ENCODE data around the gene FOXI2.

Gene FOXI2

GRCh38 chr10:127736915-127737562, at the start of gene FOXI2:
FOXI2 (plus strand) TSS chr10:127737185; CDS start chr10:127737274, 89 bp downstream.
- no peak for DNase-seq
- in situ Hi-C loops (cut with MboI; ENCODE audit: low pct_unique_long_range_greater_than_20kb, low sequenced_read_pairs): no loop called here

DNA sequence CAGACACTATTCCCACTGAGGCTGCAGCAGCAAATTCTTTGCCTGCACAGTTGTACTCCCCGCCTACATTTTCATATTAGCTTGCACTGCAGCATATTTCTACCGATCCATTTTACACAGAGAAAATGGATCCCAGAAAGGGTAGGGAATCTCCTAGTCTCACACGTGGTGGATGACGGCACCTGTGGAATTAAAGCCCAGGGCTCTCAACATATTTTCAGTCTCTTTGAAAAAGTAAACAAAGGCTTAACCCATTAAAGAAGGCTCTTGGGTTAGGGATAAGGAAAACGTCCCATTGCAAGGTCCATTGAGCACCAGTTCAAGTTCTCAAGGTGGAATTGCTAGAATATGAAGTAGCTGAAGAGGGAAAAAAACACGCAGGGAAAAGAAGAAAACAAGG, 49.4 kb upstream of the FOXI2 start:
- no peak for DNase-seq
- in situ Hi-C loops (cut with MboI; ENCODE audit: low pct_unique_long_range_greater_than_20kb, low sequenced_read_pairs): no loop called here

- in situ Hi-C loops (cut with MboI; ENCODE audit: low pct_unique_long_range_greater_than_20kb, low sequenced_read_pairs): no loop called here
- DNase-seq: no peak
These were observed 46.7 kb upstream of the FOXI2 start for GRCh38 chr10:127690176-127690835.

DNA sequence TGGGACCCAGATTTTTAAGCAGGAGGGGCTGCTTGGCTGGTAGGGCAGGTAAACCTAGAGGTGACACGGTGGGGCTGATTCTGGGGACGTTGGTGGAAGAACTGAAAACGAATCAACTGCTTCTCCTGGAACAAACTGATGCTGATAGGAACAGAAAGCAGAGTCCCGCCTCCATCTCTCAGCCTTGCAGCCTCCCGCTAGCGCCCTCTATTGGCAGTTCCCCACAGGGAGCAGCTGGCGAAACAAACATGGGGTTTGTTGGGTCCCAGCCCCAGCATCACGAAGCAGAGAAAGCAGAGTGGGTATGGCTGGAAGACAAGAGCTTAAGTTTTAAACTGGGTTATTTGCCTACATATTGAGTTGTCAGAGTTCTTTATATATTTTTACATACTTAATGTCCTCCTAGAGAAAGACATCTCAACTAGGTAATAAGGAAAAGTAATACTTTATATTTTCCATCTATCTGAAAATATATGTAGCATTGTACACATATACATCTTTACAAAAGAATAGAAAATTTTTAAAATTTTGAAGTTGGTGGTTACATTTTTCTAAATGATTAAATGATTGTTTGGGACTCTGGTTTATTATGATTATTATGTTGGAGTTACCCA, 42.3 kb upstream of the FOXI2 start:
- in situ Hi-C loops (cut with MboI; ENCODE audit: low pct_unique_long_range_greater_than_20kb, low sequenced_read_pairs): no loop called here
- DNase-seq: peak; percentile 51

- no peak for DNase-seq
- in situ Hi-C loops (cut with MboI; ENCODE audit: low pct_unique_long_range_greater_than_20kb, low sequenced_read_pairs): no loop called here
These were observed 41.6 kb upstream of the FOXI2 start for GRCh38 chr10:127695431-127695830.

DNA sequence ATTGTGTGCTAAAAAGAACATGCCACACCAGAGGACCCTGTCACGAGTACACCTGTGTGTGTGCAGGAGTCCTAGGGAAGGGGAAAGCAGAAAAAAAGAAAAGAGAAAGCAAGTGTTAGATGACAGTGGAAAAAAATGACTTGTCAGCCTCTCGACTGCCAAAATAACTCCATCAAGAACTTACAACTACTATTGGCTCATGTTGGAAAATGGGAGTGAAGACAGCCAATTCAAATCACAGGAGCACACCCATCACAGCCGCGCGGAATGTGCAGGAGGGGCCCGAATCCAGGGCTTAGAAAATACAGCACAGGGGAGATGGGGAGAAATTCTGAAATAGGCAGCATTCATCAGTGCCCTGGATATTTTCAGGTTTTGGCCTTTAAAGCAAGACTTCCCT, 38.1 kb upstream of the FOXI2 start:
- in situ Hi-C loops (cut with MboI; ENCODE audit: low pct_unique_long_range_greater_than_20kb, low sequenced_read_pairs): no loop called here
- no peak for DNase-seq

DNA sequence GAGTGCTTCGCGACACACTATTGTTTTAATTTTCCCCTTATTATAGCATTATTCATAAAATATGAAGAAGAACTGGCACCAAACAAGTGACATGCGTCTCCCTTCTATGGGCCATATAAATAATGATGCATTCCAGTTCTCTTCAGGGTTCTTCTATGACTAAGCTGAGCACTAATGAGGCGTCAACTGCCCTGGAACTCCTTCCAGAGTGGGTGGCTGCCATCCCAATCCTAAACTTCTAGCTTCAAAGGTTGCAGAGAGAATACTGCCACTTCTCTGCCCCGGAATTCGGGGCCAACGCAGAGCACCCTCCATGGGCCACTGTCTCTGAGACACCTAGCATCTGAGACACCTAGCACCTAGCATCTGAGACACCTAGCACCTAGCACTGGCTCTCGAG, 37.7 kb upstream of the FOXI2 start:
- DNase-seq: no peak
- in situ Hi-C loops (cut with MboI; ENCODE audit: low pct_unique_long_range_greater_than_20kb, low sequenced_read_pairs): no loop called here

DNA sequence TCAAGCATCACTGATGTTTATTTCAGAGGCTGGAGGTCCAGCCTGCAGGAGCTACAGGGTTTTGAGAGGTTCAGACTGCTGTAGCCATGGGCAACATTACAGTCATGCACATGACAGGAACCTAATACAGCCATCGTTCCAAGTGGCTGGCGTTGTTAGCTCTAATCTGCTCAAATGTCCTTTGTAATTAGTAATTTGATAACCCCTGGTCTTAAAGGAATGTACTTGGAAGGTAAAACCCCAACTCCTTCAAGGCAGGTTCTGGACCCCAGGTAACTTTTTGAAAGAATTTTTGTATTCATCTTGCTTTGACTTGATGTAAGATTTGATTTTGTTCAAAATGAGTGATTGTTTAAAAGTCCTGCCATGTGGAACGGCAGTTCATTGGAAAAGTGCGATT, 34.7 kb upstream of the FOXI2 start:
- no peak for DNase-seq
- in situ Hi-C loops (cut with MboI; ENCODE audit: low pct_unique_long_range_greater_than_20kb, low sequenced_read_pairs): no loop called here

- in situ Hi-C loops (cut with MboI; ENCODE audit: low pct_unique_long_range_greater_than_20kb, low sequenced_read_pairs): no loop called here
- no peak for DNase-seq
These were observed 21.7 kb upstream of the FOXI2 start for GRCh38 chr10:127715249-127715648.

- in situ Hi-C loops (cut with MboI; ENCODE audit: low pct_unique_long_range_greater_than_20kb, low sequenced_read_pairs): no loop called here
- peak; percentile 31 for DNase-seq
These were observed 21.1 kb upstream of the FOXI2 start for GRCh38 chr10:127715782-127716378.

GRCh38 chr10:127720142-127720541, 16.8 kb upstream of the FOXI2 start:
- in situ Hi-C loops (cut with MboI; ENCODE audit: low pct_unique_long_range_greater_than_20kb, low sequenced_read_pairs): no loop called here
- DNase-seq: no peak

GRCh38 chr10:127720903-127721302, 16.1 kb upstream of the FOXI2 start:
- in situ Hi-C loops (cut with MboI; ENCODE audit: low pct_unique_long_range_greater_than_20kb, low sequenced_read_pairs): no loop called here
- DNase-seq: no peak

- in situ Hi-C loops (cut with MboI; ENCODE audit: low pct_unique_long_range_greater_than_20kb, low sequenced_read_pairs): no loop called here
- no peak for DNase-seq
These were observed 2.2 kb upstream of the FOXI2 start for GRCh38 chr10:127734753-127735152.

- no peak for DNase-seq
- in situ Hi-C loops (cut with MboI; ENCODE audit: low pct_unique_long_range_greater_than_20kb, low sequenced_read_pairs): no loop called here
These were observed 1.8 kb upstream of the FOXI2 start for GRCh38 chr10:127735156-127735555.

GRCh38 chr10:127735723-127736221, 1.2 kb upstream of the FOXI2 start:
- in situ Hi-C loops (cut with MboI; ENCODE audit: low pct_unique_long_range_greater_than_20kb, low sequenced_read_pairs): no loop called here
- DNase-seq: no peak

- no peak for DNase-seq
- in situ Hi-C loops (cut with MboI; ENCODE audit: low pct_unique_long_range_greater_than_20kb, low sequenced_read_pairs): no loop called here
These were observed 617 bp upstream of the FOXI2 start for GRCh38 chr10:127736222-127736914.

DNA sequence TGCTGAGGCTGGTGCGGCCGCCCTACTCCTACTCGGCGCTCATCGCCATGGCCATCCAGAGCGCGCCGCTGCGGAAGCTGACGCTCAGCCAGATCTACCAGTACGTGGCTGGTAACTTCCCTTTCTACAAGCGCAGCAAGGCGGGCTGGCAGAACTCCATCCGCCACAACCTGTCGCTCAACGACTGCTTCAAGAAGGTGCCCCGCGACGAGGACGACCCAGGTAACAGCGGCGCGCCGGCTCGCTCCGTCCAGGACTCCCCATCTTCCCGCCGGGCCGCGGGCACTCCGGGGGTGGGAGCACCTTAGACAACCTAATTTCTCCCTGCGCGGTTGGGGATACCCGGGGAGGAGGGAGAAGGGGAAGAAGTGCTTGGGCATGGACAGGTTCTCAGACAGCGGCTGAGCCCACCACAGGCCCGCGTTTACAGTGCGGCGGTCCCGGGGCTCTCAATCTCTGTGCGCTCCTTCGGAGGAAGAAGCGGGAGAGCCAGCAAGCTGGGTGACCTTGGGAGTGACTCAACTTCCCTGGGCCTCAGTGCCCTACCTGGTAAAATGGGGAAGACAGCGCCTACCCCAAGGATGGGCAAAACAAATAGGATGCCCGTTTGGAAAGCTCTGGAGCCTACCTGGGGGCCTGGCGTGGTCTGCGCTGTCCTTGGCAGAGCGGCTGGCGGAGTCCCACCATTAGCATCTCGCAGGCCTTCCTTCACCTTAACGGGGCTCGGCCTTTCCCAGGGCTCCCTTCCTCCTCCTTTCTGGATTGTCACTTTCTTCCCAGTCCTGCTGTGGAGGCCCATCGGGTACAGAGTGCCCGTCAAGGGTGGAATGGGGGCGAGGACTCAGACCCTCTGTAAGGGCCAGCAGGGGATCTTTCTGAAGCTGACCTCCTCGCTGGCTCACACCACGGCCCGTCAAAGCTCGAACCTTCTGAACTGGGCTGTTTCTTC, 852 bp downstream of the FOXI2 start:
- in situ Hi-C loops (cut with MboI; ENCODE audit: low pct_unique_long_range_greater_than_20kb, low sequenced_read_pairs): no loop called here

More for the DNA sequence above, 852 bp downstream of the FOXI2 start:
- DNase-seq: no peak
